Measurements from ENCODE around the gene PDE8B. TPM values are rescaled to one million over a fixed set of nuclear protein-coding genes. Genes with fewer than 3 reads are reported as not detected.
A peak's percentile ranks its signal among the peaks of the same experiment; 100 is the strongest.
"Not testable (repeated sequence)": the region's sequence is repeated elsewhere in the genome, so short reads cannot be mapped to it uniquely, and the experiment has no call there.

PDE8B gene
- total RNA-seq, 1 donor from 2014 or later: 4.9 TPM

DNA sequence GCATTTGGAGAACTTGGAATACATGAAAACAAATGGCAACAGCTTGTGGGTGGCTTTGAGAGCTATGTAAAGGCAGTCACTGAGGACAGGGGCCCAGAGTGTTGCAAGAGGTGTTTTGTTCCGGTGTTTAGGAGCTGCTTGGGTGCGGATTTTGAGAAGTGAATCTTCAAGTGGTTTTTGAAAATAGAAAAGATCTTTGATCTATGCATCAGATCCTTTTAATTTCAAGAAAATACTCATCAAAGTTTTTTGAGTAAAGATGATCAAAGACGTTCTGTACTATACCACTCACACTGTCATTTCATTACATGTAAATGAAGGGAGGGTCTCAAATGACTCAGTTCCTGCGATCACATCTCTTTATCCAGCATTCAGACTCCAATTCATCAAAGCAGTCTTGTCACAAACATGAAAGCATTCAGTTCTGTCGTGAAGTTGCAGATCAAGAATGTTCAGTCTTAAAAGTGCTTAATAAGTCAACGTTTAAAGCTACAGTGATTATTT is 169.1 kb downstream of the PDE8B start:
- TF ChIP-seq, protein P1, sequence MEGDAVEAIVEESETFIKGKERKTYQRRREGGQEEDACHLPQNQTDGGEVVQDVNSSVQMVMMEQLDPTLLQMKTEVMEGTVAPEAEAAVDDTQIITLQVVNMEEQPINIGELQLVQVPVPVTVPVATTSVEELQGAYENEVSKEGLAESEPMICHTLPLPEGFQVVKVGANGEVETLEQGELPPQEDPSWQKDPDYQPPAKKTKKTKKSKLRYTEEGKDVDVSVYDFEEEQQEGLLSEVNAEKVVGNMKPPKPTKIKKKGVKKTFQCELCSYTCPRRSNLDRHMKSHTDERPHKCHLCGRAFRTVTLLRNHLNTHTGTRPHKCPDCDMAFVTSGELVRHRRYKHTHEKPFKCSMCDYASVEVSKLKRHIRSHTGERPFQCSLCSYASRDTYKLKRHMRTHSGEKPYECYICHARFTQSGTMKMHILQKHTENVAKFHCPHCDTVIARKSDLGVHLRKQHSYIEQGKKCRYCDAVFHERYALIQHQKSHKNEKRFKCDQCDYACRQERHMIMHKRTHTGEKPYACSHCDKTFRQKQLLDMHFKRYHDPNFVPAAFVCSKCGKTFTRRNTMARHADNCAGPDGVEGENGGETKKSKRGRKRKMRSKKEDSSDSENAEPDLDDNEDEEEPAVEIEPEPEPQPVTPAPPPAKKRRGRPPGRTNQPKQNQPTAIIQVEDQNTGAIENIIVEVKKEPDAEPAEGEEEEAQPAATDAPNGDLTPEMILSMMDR (IDR thresholded peaks at IDR 0.05): no peak
- Histone ChIP-seq H3K4me3 (no peak overlapping the region), H3K27me3 (no peaks in the 10 kb centered on the region), H3K9me3 (no peaks in the 10 kb centered on the region), H3K36me3 (no peaks in the 10 kb centered on the region), H3K4me1 (no peaks in the 10 kb centered on the region), H3K27ac (no peak overlapping the region)
- ATAC-seq (no peak), DNase-seq (no peak)
- intact Hi-C loops (cut with DNase I): no loop called here

DNA sequence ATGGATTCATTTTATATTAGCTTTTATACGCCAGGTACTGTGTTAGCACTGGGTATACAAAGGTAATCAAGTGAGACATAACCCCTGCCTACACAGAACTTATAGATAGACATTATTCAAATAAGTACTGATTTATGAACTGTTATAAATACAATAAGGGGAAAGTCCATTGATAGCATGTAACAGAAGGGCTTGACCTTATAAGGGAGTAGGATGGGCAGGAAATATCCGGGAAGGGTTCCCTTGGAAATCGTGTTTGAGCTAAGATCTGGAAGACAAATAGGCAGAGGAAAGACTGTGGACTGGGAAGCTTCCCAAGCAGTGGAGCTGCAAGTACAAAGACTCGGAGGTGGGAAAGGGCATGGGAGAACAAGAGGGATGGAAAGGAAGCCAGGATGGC is 170.2 kb downstream of the PDE8B start:
- no peaks in the 10 kb centered on the region for H3K4me1 ChIP-seq
- no peak overlapping the region for H3K27ac ChIP-seq
- H3K9me3 ChIP-seq: no peaks in the 10 kb centered on the region
- no peak overlapping the region for H3K4me3 ChIP-seq
- no peaks in the 10 kb centered on the region for H3K36me3 ChIP-seq
- DNase-seq (no peak), ATAC-seq (no peak)
- H3K27me3 ChIP-seq: no peaks in the 10 kb centered on the region
- intact Hi-C loops (cut with DNase I): no loop called here
- TF ChIP-seq, protein P1 (IDR thresholded peaks at IDR 0.05): no peak

- H3K36me3 ChIP-seq; ATAC-seq; H3K27ac ChIP-seq; H3K4me3 ChIP-seq; DNase-seq; intact Hi-C loops (cut with DNase I); H3K4me1 ChIP-seq; H3K9me3 ChIP-seq; H3K27me3 ChIP-seq: not testable (repeated sequence)
Observed at GRCh38 chr5:77383336-77383735, 172.9 kb downstream of the PDE8B start.

- H3K27me3 ChIP-seq; DNase-seq; H3K36me3 ChIP-seq; ATAC-seq; H3K27ac ChIP-seq; H3K4me1 ChIP-seq; intact Hi-C loops (cut with DNase I); H3K9me3 ChIP-seq; H3K4me3 ChIP-seq: not testable (repeated sequence)
Observed at GRCh38 chr5:77386340-77386739, 175.9 kb downstream of the PDE8B start.

DNA sequence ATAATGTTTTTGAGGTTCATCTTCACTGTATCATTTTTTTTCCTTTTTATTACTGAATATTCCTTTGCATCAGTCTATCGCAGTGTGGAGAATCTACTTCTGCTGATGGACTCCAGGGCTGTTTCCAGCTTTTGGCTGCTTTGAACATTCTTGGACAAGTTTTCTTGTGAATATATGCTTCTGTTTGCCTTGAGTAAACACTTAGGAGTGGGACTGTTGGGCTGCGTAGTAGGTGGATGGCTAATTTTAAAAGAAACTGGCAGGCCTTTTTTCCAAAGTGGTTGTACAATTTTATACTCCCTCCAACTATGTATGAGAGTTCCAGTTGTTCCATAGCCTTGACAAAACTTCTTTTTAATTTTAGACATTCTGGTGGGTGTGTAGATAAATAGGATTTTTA is 179.3 kb downstream of the PDE8B start:
- DNase-seq (no peak), ATAC-seq (peak; percentile 67)
- Histone ChIP-seq H3K4me1 (no peaks in the 10 kb centered on the region), H3K36me3 (no peaks in the 10 kb centered on the region), H3K4me3 (no peak overlapping the region), H3K27ac (no peak overlapping the region), H3K9me3 (no peaks in the 10 kb centered on the region), H3K27me3 (no peaks in the 10 kb centered on the region)
- intact Hi-C loops (cut with DNase I): no loop called here
- TF ChIP-seq, protein P1 (IDR thresholded peaks at IDR 0.05): no peak

DNA sequence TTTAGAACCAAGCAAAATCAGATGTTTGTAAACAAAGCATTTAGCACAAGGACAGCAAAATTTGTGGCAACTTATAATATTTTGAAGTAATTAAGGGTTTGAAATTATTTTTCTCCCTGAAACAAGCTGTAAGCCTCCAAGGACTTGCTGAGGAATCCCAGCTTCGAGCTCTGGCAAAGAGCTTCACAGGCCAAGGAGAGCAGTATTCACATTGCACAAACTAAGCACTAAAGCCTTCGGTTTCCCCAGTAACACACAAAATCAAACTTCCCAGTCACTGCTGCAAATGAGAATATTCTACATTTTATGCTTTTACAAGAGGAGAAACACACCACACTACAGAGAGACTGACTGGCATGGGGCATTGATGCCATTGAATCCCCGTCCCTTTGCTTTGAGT is 179.7 kb downstream of the PDE8B start:
- Histone ChIP-seq H3K27ac (no peak overlapping the region), H3K36me3 (no peaks in the 10 kb centered on the region), H3K4me3 (no peak overlapping the region), H3K27me3 (no peaks in the 10 kb centered on the region), H3K9me3 (no peaks in the 10 kb centered on the region), H3K4me1 (no peaks in the 10 kb centered on the region)
- no peak for DNase-seq
- intact Hi-C loops (cut with DNase I): no loop called here
- TF ChIP-seq, protein P1 (IDR thresholded peaks at IDR 0.05): no peak
- ATAC-seq: no peak

DNA sequence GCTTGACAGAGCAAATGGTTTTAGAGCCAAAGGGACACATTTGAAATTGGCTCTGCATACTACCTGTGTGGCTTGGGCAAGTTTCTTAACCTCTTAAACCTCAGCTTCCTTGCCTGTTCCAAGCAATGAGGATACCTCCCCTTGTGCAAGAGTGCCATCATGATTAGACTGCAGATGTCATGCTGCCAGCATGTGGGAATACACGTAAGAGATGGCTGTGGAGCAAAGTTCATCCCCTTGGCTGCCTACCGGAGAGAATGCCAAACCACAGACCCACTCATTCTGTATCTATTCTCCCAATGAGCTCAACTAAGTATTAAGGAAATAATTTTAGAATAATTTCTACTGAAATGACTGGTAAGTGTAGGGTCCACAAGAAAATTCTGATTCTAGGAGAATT is 180.3 kb downstream of the PDE8B start:
- no peak for DNase-seq
- TF ChIP-seq, protein P1 (IDR thresholded peaks at IDR 0.05): no peak
- Histone ChIP-seq H3K36me3 (no peaks in the 10 kb centered on the region), H3K27me3 (no peaks in the 10 kb centered on the region), H3K4me3 (no peak overlapping the region), H3K9me3 (no peaks in the 10 kb centered on the region), H3K27ac (no peak overlapping the region), H3K4me1 (no peaks in the 10 kb centered on the region)
- intact Hi-C loops (cut with DNase I): no loop called here
- no peak for ATAC-seq
